ENCODE data around the gene PTPRH. TPM values are rescaled to one million over a fixed set of nuclear protein-coding genes. Genes with fewer than 3 reads are reported as not detected.

The PTPRH gene
- polyA plus RNA-seq, 1 donor from 2014 or later = 0.54 TPM

DNA sequence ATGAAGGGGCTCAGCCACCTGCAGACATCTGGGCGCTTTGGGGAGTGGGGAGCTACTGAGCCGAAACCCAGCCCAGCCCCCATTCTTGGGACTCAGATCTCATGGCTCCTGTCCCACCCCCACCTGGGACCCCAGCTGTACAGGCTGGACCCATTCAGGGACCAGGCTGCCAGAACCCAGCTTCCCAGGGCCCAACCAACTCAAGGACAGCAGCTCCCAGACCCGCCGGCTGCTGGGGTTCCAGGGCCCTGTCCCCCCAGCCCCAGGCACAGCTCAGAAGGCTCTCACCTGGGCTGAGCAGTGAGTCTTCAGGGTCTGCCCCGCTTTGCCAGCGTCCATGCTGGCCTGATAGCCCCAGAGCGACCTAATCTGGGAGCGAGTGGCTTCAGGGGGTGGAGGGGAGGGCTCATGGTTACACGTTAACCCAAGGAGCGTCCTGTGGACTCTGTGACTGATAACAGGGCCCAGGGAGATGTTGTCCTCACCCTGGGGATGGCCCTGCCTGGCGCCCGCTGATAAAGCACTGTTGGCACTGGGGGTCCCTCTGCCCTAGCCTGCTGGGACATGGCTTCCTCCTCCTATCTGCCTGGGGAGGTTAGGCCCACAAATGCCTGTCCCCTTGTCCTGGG is 19.2 kb upstream of the PTPRH start, which contains the start of gene TMEM86B:
TMEM86B (minus strand) TSS at position 361 of the 629 bp plus-strand sequence; CDS start at position 339, 22 bp downstream.
- Histone ChIP-seq H3K4me2 (ENCODE audit: low read length) (no peak within 1 kb of the TSS), H3K27ac (ENCODE audit: low read length) (no peak within 1 kb of the TSS)

DNA sequence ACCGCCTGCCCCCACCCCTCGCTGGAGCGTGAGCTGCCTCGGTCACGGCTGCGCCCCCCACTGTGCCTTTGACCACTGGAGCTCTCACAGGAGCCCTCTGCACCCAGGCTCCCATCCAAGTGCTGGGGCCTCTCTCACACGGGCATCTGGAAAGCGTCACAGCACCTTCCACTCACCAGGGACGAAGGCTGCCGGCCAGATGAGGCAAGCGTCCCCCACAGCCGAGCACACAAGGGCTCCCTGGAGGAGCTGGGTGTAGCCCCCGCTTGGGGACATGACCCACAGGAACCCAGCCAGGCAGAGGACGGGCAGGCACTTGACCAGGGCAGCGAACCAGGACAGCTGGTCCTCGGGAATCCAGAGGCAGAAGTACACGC is 18.7 kb upstream of the PTPRH start:
- H3K79me2 ChIP-seq (replicated peaks; ENCODE audit: insufficient read depth, low read length) = no peaks in the 10 kb centered on the region
- no peaks in the 10 kb centered on the region for H3K9me2 ChIP-seq (ENCODE audit: insufficient read depth, low read length)
- no peak overlapping the region for H3K4me2 ChIP-seq (ENCODE audit: low read length)
- H3K4me3 ChIP-seq (ENCODE audit: low read length) = no peak overlapping the region
- no peaks in the 10 kb centered on the region for H3F3A ChIP-seq (ENCODE audit: insufficient read depth, low read length, poor library complexity, severe bottlenecking)
- H2AFZ ChIP-seq (ENCODE audit: low read depth, low read length) = no peak overlapping the region
- no peaks in the 10 kb centered on the region for H3K27me3 ChIP-seq (ENCODE audit: insufficient read depth, low read depth, low read length)
- H4K20me1 ChIP-seq (ENCODE audit: insufficient read depth) = no peaks in the 10 kb centered on the region
- H3K9ac ChIP-seq (ENCODE audit: low read length) = no peak overlapping the region
- H3K9me3 ChIP-seq (ENCODE audit: low read length) = no peaks in the 10 kb centered on the region
- no peaks in the 10 kb centered on the region for H3K36me3 ChIP-seq (ENCODE audit: insufficient read depth, low read length)
- no peak overlapping the region for H3K27ac ChIP-seq (ENCODE audit: low read length)
- TF ChIP-seq EZH2 (IDR thresholded peaks at IDR 0.05; ENCODE audit: borderline replicate concordance, insufficient read depth, low read length, poor library complexity, severe bottlenecking) (no peak), SMC3 (conservative IDR thresholded peaks at IDR 0.05; ENCODE audit: poor library complexity) (no peak), MXI1 (conservative IDR thresholded peaks at IDR 0.05; ENCODE audit: poor library complexity, severe bottlenecking) (no peak), POLR2AphosphoS5 (IDR thresholded peaks at IDR 0.05) (no peak), EP300 (conservative IDR thresholded peaks at IDR 0.05; ENCODE audit: poor library complexity, severe bottlenecking) (no peak), CTCF (IDR thresholded peaks at IDR 0.05; ENCODE audit: poor library complexity, severe bottlenecking) (no peak), RAD21 (conservative IDR thresholded peaks at IDR 0.05) (no peak), TAF1 (IDR thresholded peaks at IDR 0.05; ENCODE audit: low read depth) (no peak)

More for the DNA sequence above, 19.2 kb upstream of the PTPRH start, which contains the start of gene TMEM86B:
- H3K79me2 ChIP-seq (replicated peaks; ENCODE audit: insufficient read depth, low read length) = no peaks in the 10 kb centered on the region
- TF ChIP-seq SMC3 (conservative IDR thresholded peaks at IDR 0.05; ENCODE audit: poor library complexity) (no peak), POLR2AphosphoS5 (IDR thresholded peaks at IDR 0.05) (no peak), MXI1 (conservative IDR thresholded peaks at IDR 0.05; ENCODE audit: poor library complexity, severe bottlenecking) (no peak), TAF1 (IDR thresholded peaks at IDR 0.05; ENCODE audit: low read depth) (no peak), CTCF (IDR thresholded peaks at IDR 0.05; ENCODE audit: poor library complexity, severe bottlenecking) (no peak), RAD21 (conservative IDR thresholded peaks at IDR 0.05) (no peak), REST (IDR thresholded peaks at IDR 0.05; ENCODE audit: borderline replicate concordance) (no peak), EP300 (conservative IDR thresholded peaks at IDR 0.05; ENCODE audit: poor library complexity, severe bottlenecking) (no peak), EZH2 (IDR thresholded peaks at IDR 0.05; ENCODE audit: borderline replicate concordance, insufficient read depth, low read length, poor library complexity, severe bottlenecking) (no peak)
- no peaks in the 10 kb centered on the region for H3K9me3 ChIP-seq (ENCODE audit: low read length)
- H3K9me2 ChIP-seq (ENCODE audit: insufficient read depth, low read length) = no peaks in the 10 kb centered on the region
- no peaks in the 10 kb centered on the region for H4K20me1 ChIP-seq (ENCODE audit: insufficient read depth)
- H3K4me3 ChIP-seq (ENCODE audit: low read length) = no peak within 1 kb of the TSS
- no peaks in the 10 kb centered on the region for H3F3A ChIP-seq (ENCODE audit: insufficient read depth, low read length, poor library complexity, severe bottlenecking)
- H3K27me3 ChIP-seq (ENCODE audit: insufficient read depth, low read depth, low read length) = no peaks in the 10 kb centered on the region
- H3K9ac ChIP-seq (ENCODE audit: low read length) = no peak within 1 kb of the TSS
- H3K36me3 ChIP-seq (ENCODE audit: insufficient read depth, low read length) = no peaks in the 10 kb centered on the region
- H2AFZ ChIP-seq (ENCODE audit: low read depth, low read length) = no peak within 1 kb of the TSS

All from neural cell (in vitro differentiated cells).